Hippocampal formation (tissue), 2 donors: ENCODE results near the gene MAGEA6.
"Not testable (repeated sequence)": the region's sequence is repeated elsewhere in the genome, so short reads cannot be mapped to it uniquely, and the experiment has no call there.

ENCODE experiments used
- DNase-seq, 2 donors: peaks; one replicate each; lab custom pipeline; 2025; lab: John Stamatoyannopoulos, UW

Gene MAGEA6

DNA sequence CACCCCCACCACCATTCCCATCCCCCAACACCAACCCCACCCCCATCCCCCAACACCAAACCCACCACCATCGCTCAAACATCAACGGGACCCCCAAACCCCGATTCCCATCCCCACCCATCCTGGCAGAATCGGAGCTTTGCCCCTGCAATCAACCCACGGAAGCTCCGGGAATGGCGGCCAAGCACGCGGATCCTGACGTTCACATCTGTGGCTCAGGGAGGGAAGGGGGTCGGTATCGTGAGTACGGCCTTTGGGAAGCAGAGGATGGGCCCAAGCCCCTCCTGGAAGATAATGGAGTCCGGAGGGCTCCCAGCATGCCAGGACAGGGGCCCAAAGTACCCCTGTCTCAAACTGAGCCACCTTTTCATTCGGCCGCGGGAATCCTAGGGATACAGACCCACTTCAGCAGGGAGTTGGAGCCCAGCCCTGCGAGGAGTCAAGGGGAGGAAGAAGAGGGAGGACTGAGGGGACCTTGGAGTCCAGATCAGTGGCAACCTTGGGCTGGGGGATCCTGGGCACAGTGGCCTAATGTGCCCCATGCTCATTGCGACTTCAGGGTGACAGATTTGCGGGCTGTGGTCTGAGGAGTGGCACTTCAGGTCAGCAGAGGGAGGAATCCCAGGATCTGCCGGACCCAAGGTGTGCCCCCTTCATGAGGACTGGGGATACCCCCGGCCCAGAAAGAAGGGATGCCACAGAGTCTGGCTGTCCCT lies 35.2 kb downstream of the MAGEA6 start:
- DNase-seq = not testable (repeated sequence)

DNA sequence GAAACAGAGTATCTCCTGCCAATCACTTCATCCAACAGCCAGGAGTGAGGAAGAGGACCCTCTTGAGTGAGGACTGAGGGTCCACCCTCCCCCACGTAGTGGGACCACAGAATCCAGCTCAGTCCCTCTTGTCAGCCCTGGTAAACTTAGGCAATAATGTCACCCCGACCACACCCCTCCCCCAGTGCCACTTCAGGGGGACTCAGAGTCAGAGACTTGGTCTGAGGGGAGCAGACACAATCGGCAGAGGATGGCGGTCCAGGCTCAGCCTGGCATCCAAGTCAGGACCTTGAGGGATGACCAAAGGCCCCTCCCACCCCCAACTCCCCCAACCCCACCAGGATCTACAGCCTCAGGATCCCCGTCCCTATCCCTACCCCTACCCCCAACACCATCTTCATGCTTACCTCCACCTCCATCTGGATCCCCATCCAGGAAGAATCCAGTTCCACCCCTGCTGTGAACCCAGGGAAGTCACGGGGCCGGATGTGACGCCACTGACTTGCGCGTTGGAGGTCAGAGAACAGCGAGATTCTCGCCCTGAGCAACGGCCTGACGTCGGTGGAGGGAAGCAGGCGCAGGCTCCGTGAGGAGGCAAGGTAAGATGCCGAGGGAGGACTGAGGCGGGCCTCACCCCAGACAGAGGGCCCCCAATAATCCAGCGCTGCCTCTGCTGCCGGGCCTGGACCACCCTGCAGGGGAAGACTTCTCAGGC lies 36.1 kb downstream of the MAGEA6 start, which contains the start of the genes CSAG1 and MAGEA12:
TSS of gene CSAG1 (minus strand) at position 461 of the 715 bp plus-strand sequence. CDS start 1,261 bp downstream, outside the sequence.
TSS of gene MAGEA12 (plus strand) at position 497 of the 715 bp plus-strand sequence. CDS start 2,405 bp downstream, outside the sequence.
- DNase-seq = no peak

DNA sequence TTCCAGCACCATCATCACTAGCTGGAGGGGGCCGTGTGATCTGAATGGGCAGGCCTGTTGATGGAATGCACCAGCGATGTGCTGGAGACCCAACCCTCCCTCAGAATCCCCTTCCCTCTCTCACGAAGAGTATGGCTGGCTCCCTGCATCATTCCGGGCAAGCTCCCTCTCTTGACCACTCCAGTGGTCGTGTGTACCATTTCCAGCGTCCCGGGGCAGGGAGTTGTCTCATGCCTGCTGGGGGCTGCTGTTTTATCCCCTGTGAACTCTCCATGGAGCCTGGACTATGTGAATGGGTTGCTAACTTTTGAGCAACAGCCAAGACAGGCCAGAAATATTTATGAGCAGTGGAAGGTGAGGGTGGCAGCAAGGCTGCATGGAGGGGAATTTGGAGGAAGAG lies 44.1 kb downstream of the MAGEA6 start:
- no peak for DNase-seq
